D721Med (cell line): Measurements from ENCODE around the gene AASS.
"Not testable (repeated sequence)": the region's sequence is repeated elsewhere in the genome, so short reads cannot be mapped to it uniquely, and the experiment has no call there.

Experiments
- DNase-seq: peaks from one replicate; pipeline ENCODE4 v3.0.0; 2011; ENCODE audit warnings: low spot score; ENCODE audit not compliant: insufficient read length
- FAIRE-seq: peaks from 2 replicates; lab custom pipeline; 2011; peaks lifted over from hg19 to GRCh38; lab: Jason Lieb, UNC
- TF ChIP-seq, protein P1 (sequence below): IDR thresholded peaks from 2 replicates; pipeline ENCODE4 v1.5.1; 2012; ENCODE audit warnings: mild to moderate bottlenecking, control low read depth; ENCODE audit not compliant: insufficient read depth; ENCODE audit errors: missing control alignments

AASS gene

DNA sequence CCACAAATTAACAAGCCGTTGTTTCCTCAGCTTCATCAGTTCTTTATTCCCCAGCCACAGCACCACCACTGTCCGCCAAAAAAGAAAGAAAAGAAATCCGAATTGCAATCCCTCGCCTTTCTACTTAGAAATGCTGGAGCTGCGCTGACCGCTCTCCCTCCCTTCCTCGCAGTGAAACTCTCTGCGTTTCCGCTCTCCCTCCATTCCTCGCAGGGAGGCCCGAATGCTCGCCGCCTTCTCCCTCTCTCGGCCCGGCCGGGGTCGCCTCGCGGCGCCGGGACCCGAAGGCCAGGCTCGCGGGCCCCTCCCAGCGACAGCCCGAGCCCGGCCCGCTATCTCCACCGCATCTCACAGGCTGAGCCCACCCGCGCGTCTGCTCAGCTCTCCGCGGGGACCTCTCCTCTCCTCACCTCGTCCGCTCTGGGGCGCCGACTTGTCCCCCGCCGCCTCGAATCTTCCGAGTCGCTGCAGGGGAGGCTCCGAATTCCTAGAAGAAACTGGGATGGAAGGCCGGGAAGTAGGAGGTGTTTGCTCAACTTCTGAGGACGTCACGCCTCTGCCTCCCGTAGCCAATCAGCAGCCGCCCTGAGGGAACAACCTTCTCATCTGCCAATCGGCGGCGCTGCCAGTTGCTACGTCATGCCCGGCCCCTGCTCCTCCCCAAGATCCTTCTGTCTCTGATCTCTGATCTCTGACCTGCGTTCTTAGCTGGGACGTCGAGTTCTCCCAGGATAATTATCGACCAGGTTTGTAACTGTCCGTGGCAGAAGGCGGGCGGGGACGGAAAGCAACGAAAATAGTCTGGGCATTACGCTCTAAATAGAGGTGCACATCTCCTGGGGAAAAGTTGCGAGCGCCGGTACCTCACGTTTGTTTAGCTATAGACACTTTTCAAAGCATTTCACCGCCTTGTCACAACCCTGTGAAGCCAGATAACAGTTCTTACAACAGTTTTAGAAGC lies at the start of gene AASS:
AASS (minus strand) TSS at position 499 of the 961 bp plus-strand sequence. CDS start 10,523 bp downstream, outside the sequence.
- TF ChIP-seq, protein P1, sequence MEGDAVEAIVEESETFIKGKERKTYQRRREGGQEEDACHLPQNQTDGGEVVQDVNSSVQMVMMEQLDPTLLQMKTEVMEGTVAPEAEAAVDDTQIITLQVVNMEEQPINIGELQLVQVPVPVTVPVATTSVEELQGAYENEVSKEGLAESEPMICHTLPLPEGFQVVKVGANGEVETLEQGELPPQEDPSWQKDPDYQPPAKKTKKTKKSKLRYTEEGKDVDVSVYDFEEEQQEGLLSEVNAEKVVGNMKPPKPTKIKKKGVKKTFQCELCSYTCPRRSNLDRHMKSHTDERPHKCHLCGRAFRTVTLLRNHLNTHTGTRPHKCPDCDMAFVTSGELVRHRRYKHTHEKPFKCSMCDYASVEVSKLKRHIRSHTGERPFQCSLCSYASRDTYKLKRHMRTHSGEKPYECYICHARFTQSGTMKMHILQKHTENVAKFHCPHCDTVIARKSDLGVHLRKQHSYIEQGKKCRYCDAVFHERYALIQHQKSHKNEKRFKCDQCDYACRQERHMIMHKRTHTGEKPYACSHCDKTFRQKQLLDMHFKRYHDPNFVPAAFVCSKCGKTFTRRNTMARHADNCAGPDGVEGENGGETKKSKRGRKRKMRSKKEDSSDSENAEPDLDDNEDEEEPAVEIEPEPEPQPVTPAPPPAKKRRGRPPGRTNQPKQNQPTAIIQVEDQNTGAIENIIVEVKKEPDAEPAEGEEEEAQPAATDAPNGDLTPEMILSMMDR = no peak
- DNase-seq (peak; percentile 48), FAIRE-seq (no peak)

DNA sequence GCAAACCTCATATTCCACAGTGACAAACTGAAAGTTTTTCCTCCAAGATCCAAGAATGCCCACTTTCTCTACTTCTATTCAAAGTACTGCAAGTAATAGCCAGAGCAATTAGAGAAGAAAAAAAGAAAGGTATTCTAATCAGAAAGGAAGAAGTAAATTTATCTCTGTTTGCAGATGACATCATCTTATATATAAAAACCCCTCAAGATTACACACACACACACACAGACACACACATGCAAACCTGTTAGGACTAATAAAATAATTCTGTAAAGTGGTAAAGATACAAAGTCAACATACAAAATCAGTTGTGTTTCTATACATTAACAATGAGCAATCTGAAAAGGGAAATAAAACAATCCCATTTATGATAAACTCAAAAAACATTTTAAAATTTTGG lies 44.7 kb upstream of the AASS start:
- TF ChIP-seq, protein P1 = no peak
- FAIRE-seq (no peak), DNase-seq (no peak)

DNA sequence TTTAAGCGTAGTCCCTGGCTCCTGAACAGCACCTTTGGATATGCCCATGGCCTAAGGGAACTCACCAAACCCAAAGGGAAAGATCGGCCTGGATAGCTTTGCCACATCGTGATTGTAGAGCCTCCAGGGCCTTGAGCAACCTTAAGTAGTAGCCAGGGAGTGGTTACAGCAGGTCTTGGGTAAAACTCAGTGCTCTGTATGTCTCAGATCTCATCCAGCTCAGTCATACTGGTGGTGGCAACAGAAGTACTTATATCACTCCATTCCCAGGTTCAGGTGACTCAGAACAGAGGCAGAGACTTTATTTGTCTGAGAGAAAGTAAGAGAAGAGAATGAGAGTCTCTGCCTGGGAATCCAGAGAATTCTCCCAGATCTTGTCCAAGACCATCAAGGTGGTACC lies 39.1 kb upstream of the AASS start:
- FAIRE-seq (no peak), DNase-seq (no peak)
- TF ChIP-seq, protein P1 = no peak

DNA sequence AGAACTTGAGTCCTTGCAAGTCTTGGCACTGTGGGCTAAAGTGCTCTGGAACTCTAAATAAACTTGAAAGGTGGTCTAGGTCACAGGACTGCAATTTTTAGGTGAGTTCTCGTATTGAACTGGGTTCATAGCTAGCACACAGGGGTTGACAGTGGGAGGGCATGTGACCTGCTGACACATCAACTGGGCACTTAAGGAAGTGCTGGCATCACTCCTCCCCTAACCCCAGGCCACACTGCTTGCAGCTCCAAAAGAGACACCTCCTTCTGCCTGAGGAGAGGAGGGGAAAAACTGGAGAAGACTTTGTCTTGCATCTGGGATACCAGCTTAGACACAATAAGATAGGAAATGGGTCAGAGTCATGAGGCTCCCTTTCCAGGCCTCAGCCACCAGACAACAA lies 38.0 kb upstream of the AASS start:
- TF ChIP-seq, protein P1 = no peak
- FAIRE-seq (no peak), DNase-seq (no peak)

DNA sequence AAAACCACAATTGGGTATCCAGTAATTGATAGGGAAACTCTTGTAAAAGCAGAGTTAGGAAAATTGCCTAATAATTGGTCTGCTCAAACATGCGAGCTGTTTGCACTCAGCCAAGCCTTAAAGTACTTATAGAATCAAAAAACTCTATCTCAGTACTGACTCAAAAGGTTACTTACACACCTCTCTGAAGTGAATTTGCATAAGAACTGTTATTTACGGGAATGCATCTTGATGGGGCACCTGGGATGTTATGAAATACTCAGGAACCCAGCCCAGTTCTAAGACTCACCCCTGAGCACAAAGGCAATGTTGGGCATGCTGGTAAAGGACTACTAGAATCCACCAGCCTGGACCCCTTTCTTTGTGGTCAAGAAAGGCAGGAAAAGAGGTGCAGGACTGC lies 28.1 kb upstream of the AASS start:
- not testable (repeated sequence) for DNase-seq, FAIRE-seq

DNA sequence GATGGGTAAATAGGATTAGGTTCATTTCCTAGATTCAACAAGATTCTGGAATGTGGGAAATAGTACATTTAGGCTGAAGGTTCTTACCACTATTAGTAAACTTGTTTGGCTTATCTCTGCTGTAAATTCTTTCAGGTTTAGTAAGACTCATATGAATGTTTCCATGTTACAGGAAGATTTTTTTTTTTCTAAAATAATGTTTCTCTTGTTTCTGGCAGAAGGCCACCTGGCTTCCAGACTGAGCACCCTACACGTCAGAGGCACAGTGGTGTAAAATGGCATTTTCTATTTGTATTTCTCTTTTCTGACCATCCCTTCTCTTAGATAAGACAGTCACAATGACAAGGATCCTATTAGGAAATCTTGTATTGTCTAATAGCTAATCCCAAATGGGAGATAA lies 22.7 kb upstream of the AASS start:
- TF ChIP-seq, protein P1 = no peak
- DNase-seq (no peak), FAIRE-seq (no peak)

DNA sequence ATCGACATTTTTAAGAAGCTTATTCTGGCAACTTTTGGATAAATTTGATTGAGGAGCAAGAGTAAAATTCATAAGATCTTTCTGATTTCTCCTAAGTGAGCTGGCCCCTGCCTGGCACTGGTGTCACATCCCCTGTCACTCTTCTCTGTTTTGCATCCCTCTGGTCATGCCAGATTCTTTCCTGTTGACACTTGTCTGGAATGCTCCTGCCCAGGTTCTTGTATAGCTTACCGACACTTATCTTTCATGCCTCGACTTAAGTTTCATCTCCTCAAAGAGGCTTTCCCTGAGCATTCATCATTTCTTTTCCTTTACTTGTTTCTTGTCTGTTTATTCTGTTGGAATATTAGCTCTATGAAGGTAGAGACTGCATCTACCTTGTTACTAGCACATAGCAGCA lies 22.2 kb upstream of the AASS start:
- TF ChIP-seq, protein P1 = no peak
- FAIRE-seq (no peak), DNase-seq (no peak)
